ENCODE data around the gene ITK.

Gene ITK

DNA sequence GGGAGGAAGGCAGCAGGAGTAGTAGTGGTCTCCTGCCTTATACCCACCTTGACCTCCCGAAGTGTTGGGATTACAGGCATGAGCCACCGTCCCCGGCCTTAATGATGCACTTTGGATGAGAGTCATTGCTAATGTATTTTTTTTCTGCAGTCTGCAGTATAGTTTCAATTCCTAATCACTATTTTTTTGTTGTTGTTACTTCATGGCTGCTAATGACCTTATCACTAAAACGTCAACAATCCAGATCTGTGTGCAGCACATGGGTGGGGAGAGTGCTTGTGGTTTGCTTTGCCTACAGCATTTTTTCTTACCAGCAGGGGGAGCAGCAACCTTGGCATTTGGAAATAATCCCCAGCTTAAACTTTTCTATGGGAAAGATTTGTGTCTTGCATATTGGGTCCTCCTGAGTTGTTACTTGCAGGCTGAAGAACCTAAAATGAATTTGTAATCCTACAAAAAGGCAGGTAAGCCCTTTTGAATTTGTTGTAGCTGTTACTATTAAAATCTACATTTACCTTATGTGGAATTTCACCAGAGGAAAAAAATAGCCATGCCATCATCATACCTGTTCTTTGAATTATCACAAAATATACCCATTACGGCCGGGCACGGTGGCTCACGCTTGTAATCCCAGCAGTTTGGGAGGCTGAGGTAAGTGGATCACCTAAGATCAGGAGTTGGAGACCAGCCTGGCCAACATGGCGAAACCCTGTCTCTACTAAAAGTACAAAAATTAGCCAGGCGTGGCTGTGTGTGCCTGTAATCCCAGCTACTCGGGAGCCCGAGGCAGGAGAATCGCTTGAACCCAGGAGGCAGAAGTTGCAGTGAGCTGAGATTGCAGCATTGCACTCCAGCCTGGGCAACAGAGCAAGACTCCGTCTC, 31.7 kb upstream of the ITK start:
- TF ChIP-seq RAD21 (IDR thresholded peaks at IDR 0.05; ENCODE audit: low read depth) (peak; percentile 71), ZBTB7A (IDR thresholded peaks at IDR 0.05; ENCODE audit: low read depth) (no peak), CEBPB (IDR thresholded peaks at IDR 0.05) (no peak), EGR1 (IDR thresholded peaks at IDR 0.05) (no peak), NFIC (IDR thresholded peaks at IDR 0.05) (no peak), EP300 (IDR thresholded peaks at IDR 0.05; ENCODE audit: borderline replicate concordance) (no peak), YY1 (IDR thresholded peaks at IDR 0.05; ENCODE audit: low read depth) (no peak)

DNA sequence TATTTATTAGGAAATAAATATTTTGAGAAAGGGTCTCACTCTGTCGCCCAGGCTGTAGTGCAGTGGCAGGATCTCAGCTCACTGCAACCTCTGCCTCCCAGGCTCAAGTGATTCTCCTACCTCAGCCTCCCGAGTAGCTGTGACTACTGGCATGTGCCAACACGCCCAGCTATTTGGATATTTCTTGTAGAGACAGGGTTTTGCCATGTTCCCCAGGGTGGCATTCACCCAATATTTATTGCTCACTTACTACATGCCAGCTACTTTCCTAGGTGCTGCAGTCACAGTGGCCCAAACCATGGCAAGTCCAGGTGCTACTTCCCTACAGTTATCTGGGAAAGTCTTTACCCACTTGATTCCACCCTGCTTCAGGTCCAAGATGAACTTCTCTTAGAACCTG, 29.6 kb upstream of the ITK start:
- TF ChIP-seq FOXM1 (IDR thresholded peaks at IDR 0.05; ENCODE audit: borderline replicate concordance, low read depth) (no peak), ZBTB7A (IDR thresholded peaks at IDR 0.05; ENCODE audit: low read depth) (no peak), NFIC (IDR thresholded peaks at IDR 0.05) (no peak), RAD21 (IDR thresholded peaks at IDR 0.05; ENCODE audit: low read depth) (no peak), CEBPB (IDR thresholded peaks at IDR 0.05) (no peak), YY1 (IDR thresholded peaks at IDR 0.05; ENCODE audit: low read depth) (no peak), TAF1 (IDR thresholded peaks at IDR 0.05; ENCODE audit: low read depth) (no peak), CREB1 (IDR thresholded peaks at IDR 0.05; ENCODE audit: low read depth) (no peak), EGR1 (IDR thresholded peaks at IDR 0.05) (no peak), TEAD4 (IDR thresholded peaks at IDR 0.05) (no peak), TCF12 (IDR thresholded peaks at IDR 0.05; ENCODE audit: low read depth) (no peak), EP300 (IDR thresholded peaks at IDR 0.05; ENCODE audit: borderline replicate concordance) (no peak)
- TF ChIP-seq, protein P1, sequence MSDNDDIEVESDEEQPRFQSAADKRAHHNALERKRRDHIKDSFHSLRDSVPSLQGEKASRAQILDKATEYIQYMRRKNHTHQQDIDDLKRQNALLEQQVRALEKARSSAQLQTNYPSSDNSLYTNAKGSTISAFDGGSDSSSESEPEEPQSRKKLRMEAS (IDR thresholded peaks at IDR 0.05): no peak
- TF ChIP-seq, protein P2, sequence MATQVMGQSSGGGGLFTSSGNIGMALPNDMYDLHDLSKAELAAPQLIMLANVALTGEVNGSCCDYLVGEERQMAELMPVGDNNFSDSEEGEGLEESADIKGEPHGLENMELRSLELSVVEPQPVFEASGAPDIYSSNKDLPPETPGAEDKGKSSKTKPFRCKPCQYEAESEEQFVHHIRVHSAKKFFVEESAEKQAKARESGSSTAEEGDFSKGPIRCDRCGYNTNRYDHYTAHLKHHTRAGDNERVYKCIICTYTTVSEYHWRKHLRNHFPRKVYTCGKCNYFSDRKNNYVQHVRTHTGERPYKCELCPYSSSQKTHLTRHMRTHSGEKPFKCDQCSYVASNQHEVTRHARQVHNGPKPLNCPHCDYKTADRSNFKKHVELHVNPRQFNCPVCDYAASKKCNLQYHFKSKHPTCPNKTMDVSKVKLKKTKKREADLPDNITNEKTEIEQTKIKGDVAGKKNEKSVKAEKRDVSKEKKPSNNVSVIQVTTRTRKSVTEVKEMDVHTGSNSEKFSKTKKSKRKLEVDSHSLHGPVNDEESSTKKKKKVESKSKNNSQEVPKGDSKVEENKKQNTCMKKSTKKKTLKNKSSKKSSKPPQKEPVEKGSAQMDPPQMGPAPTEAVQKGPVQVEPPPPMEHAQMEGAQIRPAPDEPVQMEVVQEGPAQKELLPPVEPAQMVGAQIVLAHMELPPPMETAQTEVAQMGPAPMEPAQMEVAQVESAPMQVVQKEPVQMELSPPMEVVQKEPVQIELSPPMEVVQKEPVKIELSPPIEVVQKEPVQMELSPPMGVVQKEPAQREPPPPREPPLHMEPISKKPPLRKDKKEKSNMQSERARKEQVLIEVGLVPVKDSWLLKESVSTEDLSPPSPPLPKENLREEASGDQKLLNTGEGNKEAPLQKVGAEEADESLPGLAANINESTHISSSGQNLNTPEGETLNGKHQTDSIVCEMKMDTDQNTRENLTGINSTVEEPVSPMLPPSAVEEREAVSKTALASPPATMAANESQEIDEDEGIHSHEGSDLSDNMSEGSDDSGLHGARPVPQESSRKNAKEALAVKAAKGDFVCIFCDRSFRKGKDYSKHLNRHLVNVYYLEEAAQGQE (IDR thresholded peaks at IDR 0.05; ENCODE audit: low read depth): no peak
- TF ChIP-seq, protein P3, sequence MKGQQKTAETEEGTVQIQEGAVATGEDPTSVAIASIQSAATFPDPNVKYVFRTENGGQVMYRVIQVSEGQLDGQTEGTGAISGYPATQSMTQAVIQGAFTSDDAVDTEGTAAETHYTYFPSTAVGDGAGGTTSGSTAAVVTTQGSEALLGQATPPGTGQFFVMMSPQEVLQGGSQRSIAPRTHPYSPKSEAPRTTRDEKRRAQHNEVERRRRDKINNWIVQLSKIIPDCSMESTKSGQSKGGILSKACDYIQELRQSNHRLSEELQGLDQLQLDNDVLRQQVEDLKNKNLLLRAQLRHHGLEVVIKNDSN (IDR thresholded peaks at IDR 0.05): no peak

DNA sequence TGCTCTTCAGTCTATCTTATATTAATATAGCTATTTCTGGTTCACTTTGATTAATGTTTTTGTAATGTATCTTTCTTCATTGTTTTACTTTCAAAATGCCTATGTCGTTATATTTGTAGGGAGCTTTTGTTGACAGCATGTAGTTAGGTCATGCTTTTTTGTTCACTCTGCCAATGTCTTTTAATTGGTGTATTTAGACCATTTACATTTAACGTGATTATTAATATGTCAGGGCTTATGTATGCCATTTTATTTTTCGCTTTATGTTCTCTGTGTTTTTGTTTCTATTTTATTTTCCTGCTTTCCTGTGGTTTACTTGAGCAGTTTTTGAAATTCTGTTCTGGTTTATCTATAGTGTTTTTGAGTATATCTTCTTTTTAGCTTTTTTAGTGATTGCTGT, 25.3 kb upstream of the ITK start:
- TF ChIP-seq, protein P3 (IDR thresholded peaks at IDR 0.05): no peak
- TF ChIP-seq EP300 (IDR thresholded peaks at IDR 0.05; ENCODE audit: borderline replicate concordance) (no peak), EGR1 (IDR thresholded peaks at IDR 0.05) (no peak), CREB1 (IDR thresholded peaks at IDR 0.05; ENCODE audit: low read depth) (no peak), CEBPB (IDR thresholded peaks at IDR 0.05) (no peak), TEAD4 (IDR thresholded peaks at IDR 0.05) (no peak), NFIC (IDR thresholded peaks at IDR 0.05) (no peak), YY1 (IDR thresholded peaks at IDR 0.05; ENCODE audit: low read depth) (no peak), ZBTB7A (IDR thresholded peaks at IDR 0.05; ENCODE audit: low read depth) (no peak), RAD21 (IDR thresholded peaks at IDR 0.05; ENCODE audit: low read depth) (no peak), FOXM1 (IDR thresholded peaks at IDR 0.05; ENCODE audit: borderline replicate concordance, low read depth) (no peak), TAF1 (IDR thresholded peaks at IDR 0.05; ENCODE audit: low read depth) (no peak), TCF12 (IDR thresholded peaks at IDR 0.05; ENCODE audit: low read depth) (no peak)
- TF ChIP-seq, protein P2 (IDR thresholded peaks at IDR 0.05; ENCODE audit: low read depth): no peak
- TF ChIP-seq, protein P1 (IDR thresholded peaks at IDR 0.05): no peak

DNA sequence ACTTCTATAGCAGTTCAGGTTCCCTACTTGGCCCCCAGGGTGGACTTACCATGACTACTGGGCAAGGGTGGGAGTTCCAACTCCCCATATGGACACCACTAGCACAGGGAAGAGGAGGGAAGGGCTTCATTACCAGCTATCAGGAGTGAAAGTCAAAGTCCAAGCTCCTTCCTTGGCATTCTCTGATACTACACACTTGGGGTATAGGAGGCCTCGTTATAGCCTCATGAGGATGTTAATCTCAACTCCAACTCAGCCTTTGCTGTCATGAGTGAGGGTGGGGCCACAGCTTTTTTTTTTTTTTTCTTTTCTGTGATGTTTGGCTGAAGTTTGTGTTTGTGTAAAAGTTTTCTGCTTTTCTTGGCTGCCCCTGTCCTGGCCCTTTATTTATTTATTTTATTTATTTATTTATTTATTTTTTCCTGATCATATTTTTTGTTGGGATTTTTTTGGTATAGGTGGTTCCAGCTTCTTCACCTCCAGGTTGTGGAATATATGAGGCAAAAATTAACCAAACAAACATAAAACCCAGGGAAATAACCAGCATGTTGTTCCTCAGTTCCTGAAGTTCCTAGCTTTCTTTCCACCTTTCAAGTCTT, 23.2 kb upstream of the ITK start:
- TF ChIP-seq NFIC (IDR thresholded peaks at IDR 0.05) (no peak), EGR1 (IDR thresholded peaks at IDR 0.05) (no peak), YY1 (IDR thresholded peaks at IDR 0.05; ENCODE audit: low read depth) (no peak), CREB1 (IDR thresholded peaks at IDR 0.05; ENCODE audit: low read depth) (no peak), TAF1 (IDR thresholded peaks at IDR 0.05; ENCODE audit: low read depth) (no peak), EP300 (IDR thresholded peaks at IDR 0.05; ENCODE audit: borderline replicate concordance) (no peak), TEAD4 (IDR thresholded peaks at IDR 0.05) (no peak), RAD21 (IDR thresholded peaks at IDR 0.05; ENCODE audit: low read depth) (no peak), ZBTB7A (IDR thresholded peaks at IDR 0.05; ENCODE audit: low read depth) (no peak)
- TF ChIP-seq, protein P2 (IDR thresholded peaks at IDR 0.05; ENCODE audit: low read depth): no peak
- TF ChIP-seq, protein P1 (IDR thresholded peaks at IDR 0.05): no peak

All from Ishikawa (cell line).